Breast epithelium (tissue), 4 donors: Measurements from ENCODE around the gene FNDC3B. TPM values are rescaled to one million over a fixed set of nuclear protein-coding genes. Genes with fewer than 3 reads are reported as not detected.

Source experiments
- DNase-seq, 2 donors: peaks; one replicate each; pipeline ENCODE4 v3.0.0-alpha.2; 2019; ENCODE audit warnings: low spot score in 2 of 2
- H3K27ac ChIP-seq, 2 donors: fragments of 200-600 bp; sonication (generic) in 1 of 2; one replicate each; pipeline ENCODE4 v1.5.1; 2016 to 2019; ENCODE audit warnings: mild to moderate bottlenecking in 1 of 2
- H3K27me3 ChIP-seq, 2 donors: fragments of 200-600 bp; sonication (generic) in 1 of 2; one replicate each; pipeline versions ENCODE4 v1.5.1 to v1.6.0; 2017 to 2019; ENCODE audit warnings: control low read depth in 1 of 2, mild to moderate bottlenecking in 1 of 2
- H3K36me3 ChIP-seq: fragments of 200-600 bp; one replicate; pipeline ENCODE4 v1.5.1; 2019
- H3K4me1 ChIP-seq, 2 donors: fragments of 200-600 bp; sonication (generic); one replicate each; pipeline ENCODE4 v1.5.1; 2016 to 2019; ENCODE audit warnings: control low read depth in 1 of 2
- H3K4me3 ChIP-seq, 3 donors: fragments of 200-600 bp; sonication (generic); 1 replicate in 2 of 3; 2 replicates in 1 of 3; pipeline ENCODE4 v1.5.1; 2016 to 2019; ENCODE audit warnings: mild to moderate bottlenecking in 3 of 3, moderate library complexity in 2 of 3
- H3K9me3 ChIP-seq, 2 donors: fragments of 200-600 bp; sonication (generic) in 1 of 2; one replicate each; pipeline ENCODE4 v1.5.1; 2016 to 2019; ENCODE audit warnings: control low read depth in 1 of 2
- CTCF ChIP-seq, 3 donors: fragments of 450-650 bp; IDR thresholded peaks; one replicate each; pipeline ENCODE4 v1.5.1; 2016 to 2017; ENCODE audit warnings: antibody characterized with exemption in 3 of 3, mild to moderate bottlenecking in 3 of 3, moderate library complexity in 3 of 3
- POLR2A ChIP-seq: fragments of 450-650 bp; IDR thresholded peaks from one replicate; pipeline ENCODE4 v1.6.1; 2016; ENCODE audit warnings: antibody characterized with exemption, mild to moderate bottlenecking, moderate library complexity
- POLR2AphosphoS5 ChIP-seq, 3 donors: sonication (generic); formaldehyde crosslinking; IDR thresholded peaks; one replicate each; pipeline ENCODE4 v1.6.1; 2017; ENCODE audit warnings: antibody characterized with exemption in 3 of 3
- intact Hi-C: fragments of 100-400 bp; cut with DNase I; formaldehyde crosslinking; loops from one replicate; pipeline ENCODE4 v1.15.1; 2023; ENCODE audit warnings: low total_unique reads
- total RNA-seq, 3 donors: library from RNA; depleted of rRNA; stranded (reverse); fragments of >200 nt; gene quantifications; one replicate each; pipeline ENCODE4 v1.1.0, GENCODE V29; 2016

Gene FNDC3B
- total RNA-seq, 3 donors from 2014 or later, result 131 to 172 (median 149) TPM

GRCh38 chr3:172120912-172121311, 81.5 kb downstream of the FNDC3B start:
- DNase-seq, result no peak
- Histone ChIP-seq H3K27ac (no peak overlapping the region), H3K4me3 (no peak overlapping the region), H3K27me3 (no peaks in the 10 kb centered on the region), H3K36me3 (no peaks in the 10 kb centered on the region), H3K4me1 (no peaks in the 10 kb centered on the region), H3K9me3 (no peaks in the 10 kb centered on the region)
- TF ChIP-seq POLR2AphosphoS5 (IDR thresholded peaks at IDR 0.05) (no peak), CTCF (IDR thresholded peaks at IDR 0.05) (no peak), POLR2A (no peak)
- intact Hi-C loops, result no loop called here

- H3K4me1 ChIP-seq, result no peaks in the 10 kb centered on the region
- no peak for TF ChIP-seq POLR2AphosphoS5 (IDR thresholded peaks at IDR 0.05)
- no peak for TF ChIP-seq CTCF (IDR thresholded peaks at IDR 0.05)
- no peak for TF ChIP-seq POLR2A
- no peak overlapping the region for H3K4me3 ChIP-seq
- no peak overlapping the region for H3K27ac ChIP-seq
- no peaks in the 10 kb centered on the region for H3K9me3 ChIP-seq
- DNase-seq, result no peak
- no peaks in the 10 kb centered on the region for H3K36me3 ChIP-seq
- intact Hi-C loops, result no loop called here
- H3K27me3 ChIP-seq, result no peaks in the 10 kb centered on the region
Observed at GRCh38 chr3:172121981-172122380, 82.6 kb downstream of the FNDC3B start.

GRCh38 chr3:172124271-172124670, 84.9 kb downstream of the FNDC3B start:
- intact Hi-C loops, result no loop called here
- Histone ChIP-seq H3K4me1 (no peaks in the 10 kb centered on the region), H3K27me3 (no peaks in the 10 kb centered on the region), H3K36me3 (no peaks in the 10 kb centered on the region), H3K4me3 (no peak overlapping the region), H3K9me3 (no peaks in the 10 kb centered on the region), H3K27ac (peak overlapping the region in 1 of 2 donors; percentile 60)
- DNase-seq, result no peak
- no peak for TF ChIP-seq CTCF (IDR thresholded peaks at IDR 0.05)
- no peak for TF ChIP-seq POLR2A

GRCh38 chr3:172125053-172125452, 85.7 kb downstream of the FNDC3B start:
- no peak for DNase-seq
- H3K36me3 ChIP-seq, result no peaks in the 10 kb centered on the region
- H3K9me3 ChIP-seq, result no peaks in the 10 kb centered on the region
- H3K4me3 ChIP-seq, result no peak overlapping the region
- intact Hi-C loops, result loop anchor here (1.0 kb wide), 1 partner anchor 11 kb away; no protein-coding TSS in a partner anchor
- H3K27ac ChIP-seq, result peak overlapping the region; percentile 60 to 90
- H3K27me3 ChIP-seq, result no peaks in the 10 kb centered on the region
- H3K4me1 ChIP-seq, result peaks cover 0 to 3% of the 10 kb centered on the region in 2 donors
- TF ChIP-seq POLR2AphosphoS5 (IDR thresholded peaks at IDR 0.05) (no peak), POLR2A (no peak), CTCF (IDR thresholded peaks at IDR 0.05) (no peak)

- H3K4me3 ChIP-seq, result no peak overlapping the region
- intact Hi-C loops, result loop anchor here (1.0 kb wide), 1 partner anchor 10 kb away; no protein-coding TSS in a partner anchor
- DNase-seq, result no peak
- peak overlapping the region; percentile 56 to 90 for H3K27ac ChIP-seq
- no peak for TF ChIP-seq POLR2A
- TF ChIP-seq POLR2AphosphoS5 (IDR thresholded peaks at IDR 0.05), result peak in 2 of 3 donors; percentile 35 to 72
- TF ChIP-seq CTCF (IDR thresholded peaks at IDR 0.05), result no peak
- no peaks in the 10 kb centered on the region for H3K36me3 ChIP-seq
- peaks cover 0 to 9% of the 10 kb centered on the region in 2 donors for H3K4me1 ChIP-seq
- H3K27me3 ChIP-seq, result no peaks in the 10 kb centered on the region
- H3K9me3 ChIP-seq, result no peaks in the 10 kb centered on the region
Observed at GRCh38 chr3:172125963-172126457, 86.6 kb downstream of the FNDC3B start.
